Stimulated activated CD8-positive, alpha-beta memory T cell treated with anti-CD3 and anti-CD28 coated beads, Interleukin-4, amount 100 ng/mL, for 24 hours (primary cell): ENCODE results near the gene DDX51.

Source experiments
- DNase-seq: peaks from one replicate; pipeline ENCODE4 v3.0.0-alpha.2; 2020; ENCODE audit warnings: low read depth

Gene DDX51

GRCh38 chr12:132166093-132166492, 22.0 kb upstream of the DDX51 start:
- no peak for DNase-seq

GRCh38 chr12:132165584-132165983, 21.5 kb upstream of the DDX51 start:
- no peak for DNase-seq

GRCh38 chr12:132164426-132164825, 20.3 kb upstream of the DDX51 start:
- no peak for DNase-seq

- no peak for DNase-seq
Observed at GRCh38 chr12:132163911-132164288, 19.8 kb upstream of the DDX51 start.

GRCh38 chr12:132163041-132163910, 19.2 kb upstream of the DDX51 start:
- no peak for DNase-seq

- no peak for DNase-seq
Observed at GRCh38 chr12:132162508-132163031, 18.5 kb upstream of the DDX51 start.

- DNase-seq: no peak
Observed at GRCh38 chr12:132161796-132162507, 17.8 kb upstream of the DDX51 start.

- DNase-seq: no peak
Observed at GRCh38 chr12:132161036-132161781, 17.1 kb upstream of the DDX51 start.

GRCh38 chr12:132160601-132161035, 16.5 kb upstream of the DDX51 start:
- no peak for DNase-seq

- no peak for DNase-seq
Observed at GRCh38 chr12:132160016-132160415, 15.9 kb upstream of the DDX51 start.

GRCh38 chr12:132159555-132160003, 15.5 kb upstream of the DDX51 start:
- DNase-seq: no peak

GRCh38 chr12:132158677-132159554, 14.8 kb upstream of the DDX51 start:
- DNase-seq: no peak

GRCh38 chr12:132157733-132158409, 13.8 kb upstream of the DDX51 start:
- no peak for DNase-seq

GRCh38 chr12:132156573-132157325, 12.6 kb upstream of the DDX51 start:
- no peak for DNase-seq

GRCh38 chr12:132155771-132156572, 11.9 kb upstream of the DDX51 start:
- no peak for DNase-seq

GRCh38 chr12:132154941-132155770, 11.0 kb upstream of the DDX51 start:
- no peak for DNase-seq

- DNase-seq: no peak
Observed at GRCh38 chr12:132154341-132154761, 10.2 kb upstream of the DDX51 start.
